Stimulated activated CD4-positive, alpha-beta T cell treated with anti-CD3 and anti-CD28 coated beads, TNF-alpha, amount 100 ng/mL, for 4 hours (primary cell): ENCODE results near the gene BRD3.
"Not testable (repeated sequence)": the region's sequence is repeated elsewhere in the genome, so short reads cannot be mapped to it uniquely, and the experiment has no call there.

ENCODE experiments used
- DNase-seq, 3 experiments: peaks; one replicate each; pipeline ENCODE4 v3.0.0-alpha.2; 2020; ENCODE audit warnings: low read depth in 3 of 3

BRD3 gene

GRCh38 chr9:134067904-134068743, at the start of gene BRD3:
Gene BRD3, minus strand, starts transcription at chr9:134068026. Its CDS starts 14,549 bp downstream, at chr9:134053477.
- peak; percentile 64 to 69 (median 67) for DNase-seq

- no peak for DNase-seq
Measured at GRCh38 chr9:134112561-134112960, 44.7 kb upstream of the BRD3 start.

GRCh38 chr9:134111064-134111463, 43.2 kb upstream of the BRD3 start:
- no peak for DNase-seq

GRCh38 chr9:134103391-134103998, 35.7 kb upstream of the BRD3 start:
- DNase-seq: no peak

GRCh38 chr9:134101623-134102149, 33.9 kb upstream of the BRD3 start:
- DNase-seq: no peak

GRCh38 chr9:134101133-134101532, 33.3 kb upstream of the BRD3 start:
- DNase-seq: not testable (repeated sequence)

GRCh38 chr9:134100040-134100439, 32.2 kb upstream of the BRD3 start:
- DNase-seq: no peak

- peak; percentile 3 to 31 (median 30) for DNase-seq
Measured at GRCh38 chr9:134099123-134099761, 31.4 kb upstream of the BRD3 start.

- DNase-seq: no peak
Measured at GRCh38 chr9:134089972-134090371, 22.1 kb upstream of the BRD3 start.

- DNase-seq: no peak
Measured at GRCh38 chr9:134088063-134088725, 20.4 kb upstream of the BRD3 start.

GRCh38 chr9:134085674-134086073, 17.8 kb upstream of the BRD3 start:
- no peak for DNase-seq

- DNase-seq: no peak
Measured at GRCh38 chr9:134083451-134083850, 15.6 kb upstream of the BRD3 start.

- no peak for DNase-seq
Measured at GRCh38 chr9:134076644-134077043, 8.8 kb upstream of the BRD3 start.

GRCh38 chr9:134075689-134076088, 7.9 kb upstream of the BRD3 start:
- DNase-seq: not testable (repeated sequence)

GRCh38 chr9:134073500-134073899, 5.7 kb upstream of the BRD3 start:
- DNase-seq: no peak

GRCh38 chr9:134072683-134073082, 4.9 kb upstream of the BRD3 start:
- not testable (repeated sequence) for DNase-seq

- DNase-seq: no peak
Measured at GRCh38 chr9:134071149-134071548, 3.3 kb upstream of the BRD3 start.

GRCh38 chr9:134069480-134070399, 1.9 kb upstream of the BRD3 start:
- no peak for DNase-seq

- no peak for DNase-seq
Measured at GRCh38 chr9:134068744-134069479, 1.1 kb upstream of the BRD3 start.
